GM12878 (cell line): ENCODE results near the gene ZNF689. TPM values are rescaled to one million over a fixed set of nuclear protein-coding genes. Genes with fewer than 3 reads are reported as not detected.
"Not testable (repeated sequence)": the region's sequence is repeated elsewhere in the genome, so short reads cannot be mapped to it uniquely, and the experiment has no call there.

Source experiments
- ATAC-seq: fragments of 200-7000 bp; cut with Tn5 transposase; 3 replicates; pipeline ENCODE4 v1.9.1; 2020; ENCODE audit warnings: mild to moderate bottlenecking, moderate library complexity
- BruUV-seq: library from RNA; stranded (reverse); fragments of 400-500 nt; replicated peaks from 2 replicates; lab custom pipeline; 2021; lab: Mats Ljungman, UMichigan
- CTCF ChIA-PET: fragments of 300-600 bp; sonication (Branson Sonifier 250); formaldehyde crosslinking; extraction: SDS; loops from one replicate; lab custom pipeline; 2021; ENCODE audit warnings: inconsistent platforms; lab: Yijun Ruan, JAX
- POLR2A ChIA-PET: fragments of 350-600 bp; formaldehyde crosslinking; extraction: SDS; loops from one replicate; lab custom pipeline; 2021; ENCODE audit warnings: inconsistent platforms; lab: Charles Lee
- RAD21 ChIA-PET: fragments of 300-600 bp; sonication (Branson Sonifier 250); formaldehyde crosslinking; loops from one replicate; lab custom pipeline; 2023; ENCODE audit warnings: antibody characterized with exemption; ENCODE audit not compliant: unreplicated experiment; lab: Charles Lee
- SMC1A ChIA-PET: fragments of 300-600 bp; sonication (Branson Sonifier 250); formaldehyde crosslinking; loops from one replicate; lab custom pipeline; 2023; ENCODE audit not compliant: unreplicated experiment, uncharacterized antibody; lab: Charles Lee
- DNase-seq: peaks from one replicate; pipeline ENCODE4 v3.0.0-alpha.2; 2011; ENCODE audit warnings: low read depth, low spot score
- FAIRE-seq: peaks from 3 replicates; lab custom pipeline; 2011; peaks lifted over from hg19 to GRCh38; lab: Jason Lieb, UNC
- H2AFZ ChIP-seq: 2 replicates; pipeline ENCODE4 v1.6.0; 2011; ENCODE audit warnings: low read depth, low read length, control low read depth; ENCODE audit not compliant: control insufficient read depth
- H3K27ac ChIP-seq: 2 replicates; pipeline ENCODE4 v1.5.1; 2011; ENCODE audit warnings: control low read depth; ENCODE audit not compliant: control insufficient read depth, insufficient read depth
- H3K27me3 ChIP-seq, 2 experiments: replicated peaks in 1 of 2; 2 replicates each; pipeline versions ENCODE4 v1.6.0 to v1.6.1; 2011; ENCODE audit warnings: low read length in 1 of 2; ENCODE audit not compliant: control insufficient read depth in 2 of 2, insufficient read depth in 2 of 2
- H3K36me3 ChIP-seq, 2 experiments: 2 replicates each; pipeline ENCODE4 v1.5.1; 2011; ENCODE audit warnings: low read length in 1 of 2; ENCODE audit not compliant: control insufficient read depth in 2 of 2, insufficient read depth in 2 of 2
- H3K4me1 ChIP-seq: 2 replicates; pipeline ENCODE4 v1.6.1; 2011; ENCODE audit warnings: mild to moderate bottlenecking, low read length, moderate library complexity, mixed read lengths; ENCODE audit not compliant: control insufficient read depth, insufficient read depth
- H3K4me2 ChIP-seq: 2 replicates; pipeline ENCODE4 v1.6.0; 2011; ENCODE audit warnings: control low read depth; ENCODE audit not compliant: control insufficient read depth, insufficient read depth
- H3K4me3 ChIP-seq: fragments of 200-600 bp; sonication (generic); 2 replicates; pipeline ENCODE4 v1.5.1; 2016
- H3K79me2 ChIP-seq: 2 replicates; pipeline ENCODE4 v1.6.0; 2011; ENCODE audit warnings: low read length; ENCODE audit not compliant: control insufficient read depth, insufficient read depth
- H3K9ac ChIP-seq: 2 replicates; pipeline ENCODE4 v1.8.0; 2011; ENCODE audit warnings: low read length, control low read depth, mixed read lengths; ENCODE audit not compliant: control insufficient read depth, insufficient read depth
- H3K9me3 ChIP-seq: replicated peaks from 3 replicates; pipeline ENCODE4 v1.5.1; 2011; ENCODE audit warnings: mild to moderate bottlenecking, low read length; ENCODE audit not compliant: control insufficient read depth, insufficient read depth
- H4K20me1 ChIP-seq: 2 replicates; pipeline ENCODE4 v1.6.0; 2011; ENCODE audit not compliant: control insufficient read depth, insufficient read depth
- BCLAF1 ChIP-seq: fragments of 450-650 bp; IDR thresholded peaks from 2 replicates; pipeline ENCODE4 v1.6.1; 2017; ENCODE audit warnings: antibody characterized with exemption, mild to moderate bottlenecking, moderate library complexity
- HCFC1 ChIP-seq: fragments of 150-350 bp; IDR thresholded peaks from 2 replicates; pipeline ENCODE4 v1.6.1; 2014; ENCODE audit warnings: low read length
- MTA3 ChIP-seq: IDR thresholded peaks from 2 replicates; pipeline ENCODE4 v1.6.1; 2012; ENCODE audit warnings: low read length, inconsistent platforms, borderline replicate concordance
- NR2C1 ChIP-seq: fragments of 450-650 bp; IDR thresholded peaks from 2 replicates; pipeline ENCODE4 v1.6.1; 2017; ENCODE audit warnings: antibody characterized with exemption, mild to moderate bottlenecking, moderate library complexity
- RAD21 ChIP-seq: IDR thresholded peaks from 2 replicates; pipeline ENCODE4 v1.6.1; 2011; ENCODE audit warnings: mild to moderate bottlenecking, low read depth, low read length, moderate library complexity; ENCODE audit not compliant: insufficient read depth
- RBBP5 ChIP-seq: fragments of 200-600 bp; sonication (generic); conservative IDR thresholded peaks from 2 replicates; pipeline ENCODE4 v1.6.1; 2016
- SPI1 ChIP-seq: IDR thresholded peaks from 2 replicates; pipeline ENCODE4 v1.6.1; 2011; ENCODE audit warnings: low read depth, mild to moderate bottlenecking, low read length, moderate library complexity, borderline replicate concordance; ENCODE audit not compliant: insufficient read depth
- STAT3 ChIP-seq: IDR thresholded peaks from 2 replicates; pipeline ENCODE4 v1.6.1; 2011; ENCODE audit warnings: low read depth, low read length, improper control_type of control experiment
- ZBTB11 ChIP-seq: fragments of 450-650 bp; formaldehyde crosslinking; IDR thresholded peaks from 2 replicates; pipeline ENCODE4 v1.5.0; 2022; ENCODE audit warnings: mild to moderate bottlenecking, missing genetic modification characterization
- ZNF24 ChIP-seq: fragments of 450-650 bp; IDR thresholded peaks from 2 replicates; pipeline ENCODE4 v1.6.1; 2017; ENCODE audit warnings: antibody characterized with exemption, mild to moderate bottlenecking
- WGBS: methylation state at CpG from one replicate; pipeline ENCODE4 v1.1.6; 2016; ENCODE audit warnings: low lambda C conversion rate; ENCODE audit not compliant: insufficient replicate concordance, insufficient coverage; ENCODE audit errors: missing lambda C conversion rate; 5-methylcytosine and 5-hydroxymethylcytosine counted together
- in situ Hi-C: fragments of 300-500 bp; cut with MboI; formaldehyde crosslinking; loops from 9 replicates; pipeline ENCODE4 v1.14.3; 2018; ENCODE audit warnings: mixed read lengths
- intact Hi-C: fragments of 100-400 bp; cut with micrococcal nuclease; formaldehyde crosslinking; loops from one replicate; pipeline ENCODE4 v1.14.2; 2022; ENCODE audit not compliant: unreplicated experiment
- polyA plus RNA-seq, 11 experiments: library from polyadenylated mRNA; depleted of rRNA in 4 of 11; unstranded in 6 of 11; stranded (reverse) in 5 of 11; fragments of >200 nt; fragmentation: Nextera tagmentation in 4 of 11; fragmentation: Illumina TruSeq in 1 of 11; extraction: Ambion mirVana in 4 of 11; extraction: Trizol in 1 of 11; gene quantifications; 1 replicate in 1 of 11; 2 replicates in 10 of 11; pipeline versions ENCODE4 v1.2.1 to v1.2.3, GENCODE V29; 2011 to 2016; ENCODE audit warnings: inconsistent platforms in 2 of 11, missing spikeins in 2 of 11, low read depth in 1 of 11
- total RNA-seq, 4 experiments: library from RNA; depleted of rRNA in 3 of 4; stranded (reverse); fragments of >200 nt in 3 of 4; fragmentation: Illumina TruSeq in 1 of 4; extraction: Trizol in 1 of 4; gene quantifications; 2 replicates each; pipeline versions ENCODE4 v1.2.1 to v1.2.3, GENCODE V29; 2013 to 2021

ZNF689 gene
- total and polyA plus RNA-seq, 10 of the 15 experiments (the other 5 are each of a cell fraction or from before 2014, with no cell fraction given): 4.7 to 13.2 (median 8.5) TPM

- H2AFZ ChIP-seq, H3K36me3 ChIP-seq, FAIRE-seq, H4K20me1 ChIP-seq, RAD21 ChIA-PET, H3K9me3 ChIP-seq, POLR2A ChIA-PET, H3K27me3 ChIP-seq, SMC1A ChIA-PET, H3K4me1 ChIP-seq, H3K4me3 ChIP-seq, H3K9ac ChIP-seq, H3K27ac ChIP-seq, ATAC-seq, BruUV-seq, in situ Hi-C loops, DNase-seq, intact Hi-C loops, H3K4me2 ChIP-seq, CTCF ChIA-PET: not testable (repeated sequence)
- WGBS: 18% methylated on average over 2 of the region's 2 CpGs
- H3K79me2 ChIP-seq: peaks cover 25% of the 10 kb centered on the region
Observed at GRCh38 chr16:30589582-30589981, 20.6 kb downstream of the ZNF689 start.

GRCh38 chr16:30588651-30589050 is 21.5 kb downstream of the ZNF689 start:
- no peak overlapping the region for H3K9ac ChIP-seq
- no peak overlapping the region for H3K4me2 ChIP-seq
- SMC1A ChIA-PET: no interaction called here
- RAD21 ChIA-PET: no interaction called here
- H3K4me3 ChIP-seq: no peak overlapping the region
- H3K27me3 ChIP-seq: no peaks in the 10 kb centered on the region
- WGBS: 100% methylated on average over 2 of the region's 2 CpGs
- 0 out of 2 replicates have a peak, but pooled peaks cover 3% of the 10 kb centered on the region for H3K4me1 ChIP-seq
- no peak for ATAC-seq
- CTCF ChIA-PET: interaction anchor here (0.8 to 5.1 kb wide), 3 partner anchors 10 to 140 kb away, joined by 3 to 29 read pairs (median 4); no protein-coding TSS in a partner anchor
- in situ Hi-C loops: no loop called here
- H3K36me3 ChIP-seq: no peaks in the 10 kb centered on the region; a peak in 1 of 4 replicates
- H2AFZ ChIP-seq: no peak overlapping the region
- H4K20me1 ChIP-seq: no peaks in the 10 kb centered on the region
- no peaks in the 10 kb centered on the region for H3K9me3 ChIP-seq
- no peak for DNase-seq
- FAIRE-seq: no peak
- intact Hi-C loops: no loop called here
- no TSS peak for BruUV-seq
- peaks cover 26% of the 10 kb centered on the region for H3K79me2 ChIP-seq
- no peak overlapping the region for H3K27ac ChIP-seq
- POLR2A ChIA-PET: interaction anchor here (0.6 kb wide), 1 partner anchor 20 kb away, joined by 8 read pairs; no protein-coding TSS in a partner anchor
- TF ChIP-seq RBBP5: no peak
- no peak for TF ChIP-seq STAT3
- no peak for TF ChIP-seq HCFC1
- no peak for TF ChIP-seq BCLAF1
- TF ChIP-seq ZBTB11 (CRISPR knock-in tag): no peak
- TF ChIP-seq RAD21: no peak
- TF ChIP-seq SPI1: no peak
- TF ChIP-seq MTA3: no peak
- TF ChIP-seq NR2C1: no peak
- TF ChIP-seq ZNF24: no peak
